Vagina (tissue), 2 donors: ENCODE data around the gene PCSK1. TPM values are rescaled to one million over a fixed set of nuclear protein-coding genes. Genes with fewer than 3 reads are reported as not detected.
"Not testable (repeated sequence)": the region's sequence is repeated elsewhere in the genome, so short reads cannot be mapped to it uniquely, and the experiment has no call there.

ENCODE experiments used
- DNase-seq, 2 donors: peaks; one replicate each; pipeline ENCODE4 v3.0.0-alpha.2; 2017; ENCODE audit errors: extremely low spot score in 2 of 2
- H3K27ac ChIP-seq: fragments of 200-600 bp; sonication (generic); one replicate; pipeline ENCODE4 v1.5.1; 2019
- H3K27me3 ChIP-seq: fragments of 200-600 bp; sonication (generic); one replicate; pipeline ENCODE4 v1.5.1; 2019
- H3K36me3 ChIP-seq, 2 donors: fragments of 200-600 bp; sonication (generic); one replicate each; pipeline ENCODE4 v1.5.1; 2017 to 2019
- H3K4me1 ChIP-seq: fragments of 200-600 bp; sonication (generic); one replicate; pipeline ENCODE4 v1.5.1; 2019
- H3K4me3 ChIP-seq, 2 donors: fragments of 200-600 bp; sonication (generic); 1 replicate in 1 of 2; 2 replicates in 1 of 2; pipeline ENCODE4 v1.5.1; 2016 to 2019
- H3K9me3 ChIP-seq: fragments of 200-600 bp; sonication (generic); one replicate; pipeline ENCODE4 v1.5.1; 2019
- CTCF ChIP-seq, 3 experiments: fragments of 450-650 bp in 2 of 3; fragments of 200-600 bp in 1 of 3; sonication (generic) in 1 of 3; IDR thresholded peaks; one replicate each; pipeline ENCODE4 v1.5.1; 2017 to 2019; ENCODE audit warnings: antibody characterized with exemption in 3 of 3, mild to moderate bottlenecking in 2 of 3, moderate library complexity in 2 of 3
- POLR2A ChIP-seq, 2 donors: fragments of 450-650 bp; IDR thresholded peaks; one replicate each; pipeline ENCODE4 v1.6.1; 2017; ENCODE audit warnings: antibody characterized with exemption in 2 of 2, mild to moderate bottlenecking in 2 of 2, moderate library complexity in 2 of 2
- POLR2AphosphoS5 ChIP-seq, 2 donors: sonication (generic); formaldehyde crosslinking; IDR thresholded peaks; one replicate each; pipeline ENCODE4 v1.9.0; 2017; ENCODE audit warnings: antibody characterized with exemption in 2 of 2, mild to moderate bottlenecking in 2 of 2, low read depth in 1 of 2; ENCODE audit not compliant: insufficient read depth in 1 of 2
- intact Hi-C: fragments of 100-400 bp; cut with DNase I; formaldehyde crosslinking; loops from one replicate; pipeline ENCODE4 v1.15.1; 2023
- total RNA-seq: library from RNA; depleted of rRNA; stranded (reverse); fragments of >200 nt; gene quantifications from one replicate; pipeline ENCODE4 v1.2.3, GENCODE V29; 2016

The PCSK1 gene
- total RNA-seq, 1 donor from 2014 or later: 1.7 TPM

GRCh38 chr5:96402500-96402899 lies 30.5 kb downstream of the PCSK1 start:
- intact Hi-C loops: no loop called here
- Histone ChIP-seq H3K9me3 (no peaks in the 10 kb centered on the region), H3K27me3 (no peaks in the 10 kb centered on the region), H3K27ac (no peak overlapping the region), H3K4me3 (no peak overlapping the region), H3K4me1 (peaks cover under 1% of the 10 kb centered on the region), H3K36me3 (no peaks in the 10 kb centered on the region)
- no peak for DNase-seq
- no peak for TF ChIP-seq POLR2A (IDR thresholded peaks at IDR 0.05)
- no peak for TF ChIP-seq CTCF (IDR thresholded peaks at IDR 0.05)
- TF ChIP-seq POLR2AphosphoS5 (IDR thresholded peaks at IDR 0.05; ENCODE audit: insufficient read depth in 1 of 2, low read depth in 1 of 2): no peak

- H3K27ac ChIP-seq: no peak overlapping the region
- H3K27me3 ChIP-seq: no peaks in the 10 kb centered on the region
- no peaks in the 10 kb centered on the region for H3K36me3 ChIP-seq
- DNase-seq: no peak
- no peaks in the 10 kb centered on the region for H3K9me3 ChIP-seq
- no peak overlapping the region for H3K4me3 ChIP-seq
- intact Hi-C loops: loop anchor here (5.0 kb wide), 1 partner anchor 1175 kb away; no protein-coding TSS in a partner anchor
- no peak for TF ChIP-seq POLR2A (IDR thresholded peaks at IDR 0.05)
- TF ChIP-seq POLR2AphosphoS5 (IDR thresholded peaks at IDR 0.05; ENCODE audit: insufficient read depth in 1 of 2, low read depth in 1 of 2): no peak
- no peak for TF ChIP-seq CTCF (IDR thresholded peaks at IDR 0.05)
- H3K4me1 ChIP-seq: no peaks in the 10 kb centered on the region
These were observed 36.2 kb downstream of the PCSK1 start for GRCh38 chr5:96396878-96397277.

GRCh38 chr5:96395295-96395694 lies 37.8 kb downstream of the PCSK1 start:
- intact Hi-C loops: loop anchor here (5.0 kb wide), 1 partner anchor 1177 kb away; no protein-coding TSS in a partner anchor
- H3K4me3 ChIP-seq, H3K27me3 ChIP-seq, H3K4me1 ChIP-seq, DNase-seq, H3K36me3 ChIP-seq, H3K27ac ChIP-seq, H3K9me3 ChIP-seq: not testable (repeated sequence)

- intact Hi-C loops: no loop called here
- Histone ChIP-seq H3K27ac (no peak overlapping the region), H3K9me3 (no peaks in the 10 kb centered on the region), H3K27me3 (no peaks in the 10 kb centered on the region), H3K4me1 (no peaks in the 10 kb centered on the region), H3K4me3 (no peak overlapping the region), H3K36me3 (no peaks in the 10 kb centered on the region)
- no peak for TF ChIP-seq POLR2A (IDR thresholded peaks at IDR 0.05)
- no peak for TF ChIP-seq CTCF (IDR thresholded peaks at IDR 0.05)
- no peak for TF ChIP-seq POLR2AphosphoS5 (IDR thresholded peaks at IDR 0.05; ENCODE audit: insufficient read depth in 1 of 2, low read depth in 1 of 2)
- no peak for DNase-seq
These were observed 41.1 kb downstream of the PCSK1 start for GRCh38 chr5:96391921-96392320.

- H3K9me3 ChIP-seq: no peaks in the 10 kb centered on the region
- intact Hi-C loops: no loop called here
These were observed 44.9 kb downstream of the PCSK1 start for GRCh38 chr5:96388176-96388575.

More at GRCh38 chr5:96388176-96388575, 44.9 kb downstream of the PCSK1 start:
- H3K4me3 ChIP-seq: no peak overlapping the region
- DNase-seq: no peak
- H3K27ac ChIP-seq: no peak overlapping the region
- H3K4me1 ChIP-seq: no peaks in the 10 kb centered on the region
- TF ChIP-seq CTCF (IDR thresholded peaks at IDR 0.05) (no peak), POLR2AphosphoS5 (IDR thresholded peaks at IDR 0.05; ENCODE audit: insufficient read depth in 1 of 2, low read depth in 1 of 2) (no peak), POLR2A (IDR thresholded peaks at IDR 0.05) (no peak)
- H3K36me3 ChIP-seq: no peaks in the 10 kb centered on the region
- no peaks in the 10 kb centered on the region for H3K27me3 ChIP-seq
